Endothelial cell of umbilical vein (primary cell): ENCODE measurements around the gene MYORG. TPM values are rescaled to one million over a fixed set of nuclear protein-coding genes. Genes with fewer than 3 reads are reported as not detected.

Experiments
- BruUV-seq: library from RNA; stranded (reverse); fragments of 400-500 nt; replicated peaks from 2 replicates; lab custom pipeline; 2021; lab: Mats Ljungman, UMichigan
- CTCF ChIA-PET: fragments of 300-600, 350-600 bp; sonication (Branson Sonifier 250); formaldehyde crosslinking; loops from one replicate; lab custom pipeline; 2021; ENCODE audit warnings: antibody characterized with exemption, inconsistent platforms; lab: Charles Lee
- POLR2A ChIA-PET: fragments of 300-600, 350-600 bp; sonication (Branson Sonifier 250); formaldehyde crosslinking; loops from one replicate; lab custom pipeline; 2021; ENCODE audit warnings: antibody characterized with exemption, inconsistent platforms; lab: Charles Lee
- DNase-seq: peaks from one replicate; pipeline ENCODE4 v3.0.0-alpha.2; 2011; ENCODE audit warnings: low read depth, low spot score
- FAIRE-seq: peaks from 2 replicates; lab custom pipeline; 2011; peaks lifted over from hg19 to GRCh38; lab: Jason Lieb, UNC
- H2AFZ ChIP-seq: 2 replicates; pipeline ENCODE4 v1.6.0; 2012; ENCODE audit warnings: low read depth, low read length, control low read depth, inconsistent platforms
- H3K27ac ChIP-seq: 2 replicates; pipeline ENCODE4 v1.5.1; 2011; ENCODE audit warnings: low read depth, mild to moderate bottlenecking, control low read depth, low read length, moderate library complexity; ENCODE audit not compliant: insufficient read depth
- H3K27me3 ChIP-seq, 2 experiments: 2 replicates each; pipeline versions ENCODE4 v1.6.0 to v1.6.1; 2011; ENCODE audit warnings: low read length in 2 of 2, mixed read lengths in 1 of 2; ENCODE audit not compliant: control insufficient read depth in 2 of 2, insufficient read depth in 2 of 2
- H3K36me3 ChIP-seq, 2 experiments: 2 replicates in 1 of 2; 3 replicates in 1 of 2; pipeline ENCODE4 v1.5.1; 2011; ENCODE audit warnings: low read length in 2 of 2, mild to moderate bottlenecking in 1 of 2, moderate library complexity in 1 of 2; ENCODE audit not compliant: control insufficient read depth in 2 of 2, insufficient read depth in 2 of 2; ENCODE audit errors: extremely low read depth in 1 of 2
- H3K4me1 ChIP-seq: 3 replicates; pipeline ENCODE4 v1.5.1; 2011; ENCODE audit warnings: mild to moderate bottlenecking, low read length; ENCODE audit not compliant: control insufficient read depth, insufficient read depth; ENCODE audit errors: extremely low read depth
- H3K4me2 ChIP-seq: 2 replicates; pipeline ENCODE4 v1.6.1; 2011; ENCODE audit warnings: low read length, control low read depth, mixed read lengths; ENCODE audit not compliant: insufficient read depth
- H3K4me3 ChIP-seq, 3 experiments: fragments of 200-600 bp in 1 of 3; sonication (generic), shearing (Covaris generic) in 1 of 3; replicated peaks in 1 of 3; 2 replicates each; pipeline ENCODE4 v1.5.1; 2011 to 2016; ENCODE audit warnings: control low read depth in 3 of 3, low read length in 3 of 3, mild to moderate bottlenecking in 2 of 3, inconsistent platforms in 1 of 3, low read depth in 1 of 3, moderate library complexity in 1 of 3; ENCODE audit not compliant: insufficient read depth in 1 of 3
- H3K79me2 ChIP-seq: 2 replicates; pipeline ENCODE4 v1.6.0; 2012; ENCODE audit warnings: low read length, inconsistent platforms; ENCODE audit not compliant: control insufficient read depth, insufficient read depth
- H3K9ac ChIP-seq: replicated peaks from 2 replicates; pipeline ENCODE3; 2011; ENCODE audit warnings: low read length, control low read depth; ENCODE audit not compliant: insufficient read depth; ENCODE audit errors: extremely low read depth
- H3K9me1 ChIP-seq: replicated peaks from 3 replicates; pipeline ENCODE4 v1.6.0; 2011; ENCODE audit warnings: mild to moderate bottlenecking, low read length; ENCODE audit not compliant: control insufficient read depth, insufficient read depth; ENCODE audit errors: extremely low read depth
- H3K9me3 ChIP-seq: replicated peaks from 2 replicates; pipeline ENCODE4 v1.5.1; 2012; ENCODE audit warnings: low read length, inconsistent platforms; ENCODE audit not compliant: control insufficient read depth, insufficient read depth
- H4K20me1 ChIP-seq: replicated peaks from 2 replicates; pipeline ENCODE3; 2011; ENCODE audit warnings: mild to moderate bottlenecking, low read length; ENCODE audit not compliant: control insufficient read depth, insufficient read depth; ENCODE audit errors: extremely low read depth
- JUN ChIP-seq: IDR thresholded peaks from 2 replicates; pipeline ENCODE4 v1.6.1; 2011; ENCODE audit warnings: borderline replicate concordance, low read depth; ENCODE audit not compliant: insufficient read length, insufficient read depth
- MYC ChIP-seq: IDR thresholded peaks from one replicate; pipeline ENCODE4 v1.6.1; 2011; ENCODE audit warnings: mild to moderate bottlenecking, low read depth, low read length
- POLR2A ChIP-seq: IDR thresholded peaks from 2 replicates; pipeline ENCODE4 v1.6.1; 2012; ENCODE audit warnings: low read depth, mild to moderate bottlenecking, control low read depth, low read length
- POLR2AphosphoS5 ChIP-seq: IDR thresholded peaks from 2 replicates; pipeline ENCODE4 v1.6.1; 2012; ENCODE audit warnings: low read depth, mild to moderate bottlenecking, control low read depth, low read length, moderate library complexity; ENCODE audit not compliant: insufficient read depth
- dilution Hi-C: fragments of 300-500 bp; cut with MboI; formaldehyde crosslinking; loops from one replicate; pipeline ENCODE4 v1.15.0; 2019; ENCODE audit warnings: low sequenced_read_pairs; ENCODE audit not compliant: extremely low pct_ligation_motif_present
- intact Hi-C: fragments of 100-400 bp; cut with micrococcal nuclease; formaldehyde crosslinking; loops from one replicate; pipeline ENCODE4 v1.10.0; 2022
- polyA plus RNA-seq, 4 experiments: library from polyadenylated mRNA; depleted of rRNA in 3 of 4; stranded (reverse) in 3 of 4; unstranded in 1 of 4; fragments of >200 nt; gene quantifications; 2 replicates each; pipeline versions ENCODE4 v1.2.1 to v1.2.3, GENCODE V29; 2011 to 2012; ENCODE audit warnings: missing spikeins in 1 of 4
- total RNA-seq: library from RNA; stranded (reverse); gene quantifications from 2 replicates; pipeline ENCODE4 v1.2.3, GENCODE V29; 2021

The MYORG gene
- total and polyA plus RNA-seq, 2 donors (not counting 3 experiments of a cell fraction or from before 2014, with no cell fraction given): 2.8 to 7.0 TPM

GRCh38 chr9:34385561-34386230, 9.0 kb upstream of the MYORG start:
- intact Hi-C loops: no loop called here

GRCh38 chr9:34384368-34385165, 7.9 kb upstream of the MYORG start:
- H2AFZ ChIP-seq: no peak overlapping the region
- FAIRE-seq (no peak), DNase-seq (no peak)
- no peaks in the 10 kb centered on the region for H3K9me3 ChIP-seq
- no peak overlapping the region for H3K4me2 ChIP-seq
- TF ChIP-seq MYC (no peak), JUN (no peak)
- dilution Hi-C loops (no loop called here), intact Hi-C loops (no loop called here)
- H3K9me1 ChIP-seq: no peaks in the 10 kb centered on the region
- no peaks in the 10 kb centered on the region for H4K20me1 ChIP-seq
- H3K27me3 ChIP-seq: peaks cover 0 to 4% of the 10 kb centered on the region in 2 experiments
- H3K79me2 ChIP-seq: no peaks in the 10 kb centered on the region
- H3K9ac ChIP-seq: no peak overlapping the region
- peaks cover 8% of the 10 kb centered on the region for H3K4me1 ChIP-seq
- POLR2A ChIA-PET: interaction anchor here (0.7 kb wide), 1 partner anchor 120 kb away, joined by 3 read pairs; no protein-coding TSS in a partner anchor
- CTCF ChIA-PET: no interaction called here
- no peak overlapping the region for H3K4me3 ChIP-seq
- no peak overlapping the region for H3K27ac ChIP-seq
- no TSS peak for BruUV-seq
- no peaks in the 10 kb centered on the region for H3K36me3 ChIP-seq

More at GRCh38 chr9:34385561-34386230, 9.0 kb upstream of the MYORG start:
- POLR2A ChIA-PET: interaction anchor here (0.7 kb wide), 1 partner anchor 121 kb away, joined by 3 read pairs; no protein-coding TSS in a partner anchor
- Histone ChIP-seq H2AFZ (no peak overlapping the region), H3K9me3 (no peaks in the 10 kb centered on the region), H3K4me1 (peaks cover 3% of the 10 kb centered on the region), H3K79me2 (no peaks in the 10 kb centered on the region), H3K27ac (no peak overlapping the region), H3K36me3 (no peaks in the 10 kb centered on the region), H3K9ac (no peak overlapping the region), H3K27me3 (peaks cover 0 to 6% of the 10 kb centered on the region in 2 experiments), H3K9me1 (no peaks in the 10 kb centered on the region), H3K4me3 (no peak overlapping the region), H4K20me1 (no peaks in the 10 kb centered on the region), H3K4me2 (no peak overlapping the region)
- dilution Hi-C loops: no loop called here
- no TSS peak for BruUV-seq
- TF ChIP-seq POLR2AphosphoS5 (no peak), POLR2A (no peak)
- DNase-seq (no peak), FAIRE-seq (no peak)
- CTCF ChIA-PET: interaction anchor here (1.2 to 4.0 kb wide), 2 partner anchors 9 to 18 kb away, joined by 3 to 29 read pairs; no protein-coding TSS in a partner anchor
